Glomerular visceral epithelial cell (primary cell): ENCODE data around the gene PIGM.

Experiments
- DNase-seq: peaks from one replicate; pipeline ENCODE4 v3.0.0-alpha.2; 2016; ENCODE audit errors: extremely low spot score

PIGM gene

GRCh38 chr1:159989581-159989980 is 42.2 kb downstream of the PIGM start:
- no peak for DNase-seq

- no peak for DNase-seq
These were observed 43.8 kb downstream of the PIGM start for GRCh38 chr1:159988006-159988405.

GRCh38 chr1:159987186-159987585 is 44.6 kb downstream of the PIGM start:
- DNase-seq: no peak

GRCh38 chr1:159986531-159986930 is 45.3 kb downstream of the PIGM start:
- no peak for DNase-seq

- no peak for DNase-seq
These were observed 45.7 kb downstream of the PIGM start for GRCh38 chr1:159986093-159986492.

- no peak for DNase-seq
These were observed 46.3 kb downstream of the PIGM start for GRCh38 chr1:159985473-159985872.

- DNase-seq: no peak
These were observed 48.1 kb downstream of the PIGM start for GRCh38 chr1:159983681-159984080.

GRCh38 chr1:159982280-159982679 is 49.5 kb downstream of the PIGM start:
- DNase-seq: no peak

- no peak for DNase-seq
These were observed 50.3 kb downstream of the PIGM start for GRCh38 chr1:159981351-159982055.

- DNase-seq: no peak
These were observed 51.0 kb downstream of the PIGM start for GRCh38 chr1:159980786-159981185.

- no peak for DNase-seq
These were observed 51.7 kb downstream of the PIGM start for GRCh38 chr1:159980076-159980475.

- no peak for DNase-seq
These were observed 52.5 kb downstream of the PIGM start for GRCh38 chr1:159979257-159979656.

- DNase-seq: no peak
These were observed 53.7 kb downstream of the PIGM start for GRCh38 chr1:159978107-159978398.

- no peak for DNase-seq
These were observed 54.3 kb downstream of the PIGM start for GRCh38 chr1:159977364-159978106.
